OCI-LY7 (cell line): ENCODE results near the gene MRPS2.
"Not testable (repeated sequence)": the region's sequence is repeated elsewhere in the genome, so short reads cannot be mapped to it uniquely, and the experiment has no call there.

Experiments used
- CTCF ChIP-seq: fragments of 200-600 bp; sonication (generic); conservative IDR thresholded peaks from 2 replicates; pipeline ENCODE4 v1.5.1; 2014; ENCODE audit warnings: mild to moderate bottlenecking, antibody characterized with exemption, low read length, moderate library complexity, mixed read lengths
- EZH2phosphoT487 ChIP-seq: fragments of 200-600 bp; sonication (generic); IDR thresholded peaks from 2 replicates; pipeline ENCODE4 v1.6.1; 2018; ENCODE audit warnings: low read depth, borderline replicate concordance, mild to moderate bottlenecking, mixed run types, antibody characterized with exemption, low read length, moderate library complexity, mixed read lengths

GRCh38 chr9:135458478-135458877 lies 42.0 kb upstream of the MRPS2 start:
- TF ChIP-seq CTCF, EZH2phosphoT487: not testable (repeated sequence)
